Iris pigment epithelial cell (primary cell): ENCODE data around the gene MAP1S.

Source experiments
- DNase-seq: peaks from one replicate; pipeline ENCODE4 v3.0.0-alpha.2; 2011; ENCODE audit warnings: low read depth

MAP1S gene

DNA sequence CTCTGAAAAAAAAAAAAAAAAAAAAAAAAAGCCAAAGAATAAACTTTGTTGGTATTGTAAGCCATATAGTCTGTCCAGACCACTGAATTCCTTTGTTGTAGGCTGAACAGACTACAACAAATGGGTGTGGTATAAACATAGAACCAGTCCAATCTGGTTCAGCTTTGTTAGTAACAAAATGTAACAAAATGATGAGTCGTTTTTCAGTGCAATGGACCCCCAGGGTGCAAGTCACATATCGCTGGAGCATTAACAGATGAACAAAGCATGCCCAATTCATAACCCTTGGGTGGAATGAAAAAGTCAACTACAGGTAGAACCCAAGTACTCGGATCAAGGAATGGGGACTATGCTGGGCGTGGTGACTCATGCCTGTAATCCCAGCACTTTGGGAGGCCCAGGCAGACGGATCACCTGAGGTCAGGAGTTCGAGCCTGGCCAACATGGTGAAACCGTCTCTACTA, 18.4 kb downstream of the MAP1S start:
- DNase-seq, result peak; percentile 37

DNA sequence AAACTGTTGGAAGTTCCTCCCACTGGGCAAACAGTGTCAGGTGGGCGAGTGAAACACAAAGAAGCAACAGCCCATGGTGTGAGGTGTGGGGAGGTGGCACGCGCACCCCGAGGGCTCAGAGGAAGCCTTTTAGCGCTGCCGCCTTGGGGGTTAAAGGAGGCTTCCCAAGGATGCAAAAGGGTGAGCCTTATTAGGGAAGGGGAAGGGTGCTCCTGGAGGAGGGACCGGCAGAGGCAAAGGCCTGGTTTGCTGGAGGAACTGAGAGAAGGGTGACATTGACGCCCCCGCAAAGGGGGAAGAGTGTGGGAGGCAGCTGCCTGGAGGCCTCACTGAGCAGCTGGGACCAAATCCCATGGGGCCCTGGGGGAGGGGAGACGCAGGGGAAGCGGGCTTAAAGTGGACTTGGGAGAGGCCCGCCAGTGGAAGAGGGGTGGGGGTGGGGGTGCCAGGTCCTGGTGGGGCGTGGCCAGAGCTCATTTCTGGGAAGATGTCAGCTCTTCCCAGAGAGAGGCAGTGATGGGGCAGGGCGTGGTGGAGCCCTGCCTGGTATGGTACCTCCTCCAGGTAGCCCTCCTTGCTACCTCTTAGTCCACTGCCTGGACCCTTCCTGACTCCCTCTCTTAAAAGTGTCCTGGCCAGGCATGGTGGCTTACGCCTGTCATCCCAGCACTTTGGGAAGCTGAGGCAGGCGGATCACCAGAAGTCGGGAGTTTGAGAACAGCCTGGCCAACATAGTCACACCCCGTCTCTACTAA, 20.0 kb downstream of the MAP1S start:
- DNase-seq, result no peak

DNA sequence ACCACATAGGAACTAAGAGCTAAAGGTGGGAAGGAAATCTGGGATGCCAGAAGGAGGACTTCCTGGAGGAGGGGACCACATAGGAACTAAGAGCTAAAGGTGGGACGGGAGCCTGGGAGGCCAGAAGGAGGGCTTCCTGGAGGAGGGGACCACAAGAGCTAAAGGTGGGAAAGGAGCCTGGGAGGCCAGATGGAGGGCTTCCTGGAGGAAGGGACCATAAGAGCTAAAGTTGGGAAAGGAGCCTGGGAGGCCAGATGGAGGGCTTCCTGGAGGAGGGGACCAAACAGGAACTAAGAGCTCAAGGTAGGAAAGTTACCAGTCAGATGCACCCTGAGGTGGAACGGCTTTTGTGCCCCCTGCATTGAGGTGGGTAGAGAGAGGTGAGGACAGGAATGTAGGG, 22.2 kb downstream of the MAP1S start:
- no peak for DNase-seq

DNA sequence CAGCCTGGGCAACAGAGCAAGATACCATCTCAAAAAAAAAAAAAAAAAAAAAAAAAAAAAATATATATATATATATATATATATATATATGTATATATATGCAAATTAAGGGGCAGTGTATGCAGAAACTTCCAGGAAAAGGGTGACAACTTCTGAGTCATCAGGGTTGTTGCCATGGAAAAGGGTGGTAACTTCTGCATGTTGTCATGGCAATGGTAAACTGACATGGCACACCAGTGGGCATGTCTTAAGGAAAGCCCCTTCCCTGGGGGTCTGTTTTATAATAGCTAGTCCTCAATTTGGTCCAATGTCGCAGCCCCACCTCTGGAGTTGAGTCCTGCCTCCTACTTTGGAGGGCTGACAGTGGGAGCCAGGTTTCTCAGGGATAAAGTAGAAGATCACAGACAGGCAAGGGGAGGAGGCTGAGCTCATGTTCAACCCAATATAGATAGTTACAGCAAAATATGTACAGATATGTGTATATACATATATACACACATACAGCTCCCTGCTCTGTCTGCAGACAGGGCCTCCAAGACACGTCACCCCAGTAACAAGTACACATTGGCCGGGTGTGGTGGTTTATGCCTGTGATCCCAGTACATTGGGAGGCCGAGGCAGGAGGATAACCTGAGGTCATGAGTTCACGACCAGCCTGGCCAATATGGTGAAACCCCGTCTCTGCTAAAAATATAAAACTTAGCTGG, 24.7 kb downstream of the MAP1S start:
- peak; percentile 30 for DNase-seq

DNA sequence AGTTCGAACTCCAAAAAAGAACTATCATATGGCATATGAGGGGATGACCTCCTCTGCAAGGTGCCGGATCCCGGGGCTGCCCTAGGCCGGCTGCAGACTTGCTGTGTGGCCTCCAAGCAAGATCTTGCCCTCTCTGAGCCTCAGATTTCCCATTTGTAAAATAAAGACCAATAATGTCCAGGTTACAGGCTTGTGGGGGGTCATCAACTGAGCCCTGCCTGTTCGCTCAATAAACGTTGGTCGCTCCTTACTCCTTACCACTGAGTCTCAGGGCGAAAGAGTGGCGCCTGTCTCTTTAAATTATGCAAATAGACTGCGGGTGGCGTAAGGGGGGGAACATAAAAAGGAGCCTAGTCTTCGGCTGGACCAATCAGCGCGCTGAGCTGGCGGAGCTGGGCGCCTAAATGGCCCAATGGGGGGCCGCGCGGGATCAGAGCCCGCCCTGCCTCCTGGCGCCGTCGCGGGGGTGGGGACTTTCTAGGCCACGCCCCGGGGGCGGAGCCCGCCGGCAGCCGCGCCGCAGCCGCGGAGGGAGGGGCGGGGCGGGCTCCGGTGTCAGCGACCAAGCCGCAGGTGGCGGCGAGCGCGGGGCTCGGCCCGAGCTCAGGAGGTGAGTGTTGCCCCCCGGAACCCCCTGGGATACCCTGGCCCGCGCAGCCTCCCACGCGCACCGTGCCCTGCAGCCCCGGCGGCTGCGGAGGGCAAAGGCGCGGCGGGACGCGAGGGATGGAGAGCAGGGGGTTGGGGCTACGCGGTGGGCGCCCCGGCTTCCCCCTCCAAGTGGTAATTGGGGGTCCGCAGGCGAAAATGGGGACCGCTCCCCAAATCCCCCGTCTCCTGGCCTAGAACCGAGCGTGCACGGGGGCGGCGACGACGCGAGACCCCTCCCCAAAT, 28.2 kb downstream of the MAP1S start:
- DNase-seq, result peak; percentile 91

DNA sequence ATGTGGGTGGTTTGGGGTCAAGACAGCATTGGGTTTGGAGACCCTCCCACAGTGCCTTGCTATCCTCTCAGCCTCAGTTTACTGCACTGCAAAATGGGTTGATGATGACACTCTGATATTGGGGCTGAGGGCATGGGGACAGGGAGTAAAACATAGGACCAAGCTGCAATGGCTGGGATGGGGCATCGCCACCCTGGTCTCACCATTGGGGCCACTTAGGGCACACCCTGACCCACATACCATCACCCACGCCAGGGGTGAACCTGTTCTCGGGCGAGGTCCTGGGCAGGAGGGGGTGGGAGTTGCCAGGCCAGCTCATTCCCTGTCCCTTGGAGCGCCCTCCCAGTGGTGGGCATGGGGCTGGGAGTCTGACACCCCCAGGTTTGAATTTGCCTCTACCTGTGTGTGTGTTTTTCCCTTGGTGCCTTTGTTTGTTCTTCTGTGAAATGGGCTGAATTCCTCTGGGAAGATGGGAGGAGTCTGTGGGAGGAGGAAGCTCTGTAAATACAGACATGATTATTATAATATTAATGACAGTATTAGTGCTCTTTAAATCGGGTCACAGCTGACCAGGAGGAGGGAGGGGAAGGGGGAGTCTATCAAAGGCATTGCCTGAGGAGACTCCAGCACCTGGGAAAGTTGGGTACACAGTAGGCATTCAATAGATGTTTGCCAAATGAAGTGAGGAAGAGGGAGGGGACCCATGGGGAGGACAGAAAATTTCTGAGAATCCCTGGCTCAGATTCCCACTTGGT, 29.8 kb downstream of the MAP1S start:
- no peak for DNase-seq

DNA sequence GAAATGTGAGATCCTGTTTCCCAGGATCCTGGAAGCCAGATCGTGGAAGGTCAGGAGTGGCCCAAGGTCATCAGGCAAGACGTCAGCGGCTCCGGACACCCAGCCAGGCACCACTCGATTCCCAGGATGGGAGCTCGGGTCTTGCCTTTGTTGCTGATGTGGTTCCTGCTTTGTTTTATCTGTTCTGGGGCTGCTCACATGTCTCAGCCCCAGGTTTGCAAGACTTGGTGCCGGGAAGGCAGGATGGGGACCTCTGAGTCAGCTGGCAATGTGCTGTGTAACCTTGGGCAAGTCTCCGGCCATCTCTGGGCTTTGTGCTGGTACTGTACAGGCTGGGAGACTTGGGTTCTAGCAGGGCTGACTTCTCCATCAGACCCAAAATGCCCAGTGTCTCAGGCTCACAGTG, 30.6 kb downstream of the MAP1S start:
- peak; percentile 34 for DNase-seq

DNA sequence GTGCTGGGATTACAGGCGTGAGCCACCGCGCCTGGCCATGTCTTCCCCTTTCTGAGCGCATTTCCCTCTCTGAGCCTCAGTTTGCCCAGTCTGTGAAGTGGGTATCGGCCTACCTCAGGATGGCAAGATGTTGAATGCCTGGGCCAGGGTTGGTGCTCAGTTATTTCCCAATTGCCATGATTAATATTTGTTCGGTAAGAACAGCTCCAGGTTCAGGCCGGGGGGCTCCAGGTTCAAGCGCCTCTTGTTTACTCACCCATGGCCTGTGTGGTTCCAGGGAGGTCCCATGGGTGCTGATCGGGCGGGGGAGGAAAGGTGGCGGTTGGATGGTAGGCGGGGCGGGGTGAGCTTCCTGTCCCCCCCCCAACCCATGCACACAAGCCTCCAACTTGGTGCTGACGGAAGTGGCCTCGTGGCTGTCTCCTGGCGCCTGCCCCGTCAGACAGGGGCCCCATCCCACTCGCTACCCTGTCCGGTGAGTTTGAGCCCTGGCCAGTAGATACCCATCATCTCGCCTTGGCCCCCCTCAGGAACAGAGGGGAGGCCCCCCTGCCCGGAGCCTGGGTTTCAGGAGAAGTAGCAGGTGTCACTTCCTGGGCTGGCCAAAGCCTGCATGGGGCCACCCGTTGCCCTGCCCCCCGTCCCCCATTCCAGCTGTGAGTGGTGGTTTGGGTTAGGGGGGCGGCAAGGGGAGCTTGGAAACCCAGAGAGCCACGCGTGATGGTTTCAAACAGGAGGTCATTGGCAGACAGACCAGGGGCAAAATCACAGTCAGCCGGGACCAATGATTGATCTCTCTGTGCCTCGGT, 32.0 kb downstream of the MAP1S start, which contains the start of gene FCHO1:
TSS of gene FCHO1 (plus strand) at position 375 of the 809 bp plus-strand sequence. CDS start 3,688 bp downstream, outside the sequence.
- DNase-seq, result no peak

DNA sequence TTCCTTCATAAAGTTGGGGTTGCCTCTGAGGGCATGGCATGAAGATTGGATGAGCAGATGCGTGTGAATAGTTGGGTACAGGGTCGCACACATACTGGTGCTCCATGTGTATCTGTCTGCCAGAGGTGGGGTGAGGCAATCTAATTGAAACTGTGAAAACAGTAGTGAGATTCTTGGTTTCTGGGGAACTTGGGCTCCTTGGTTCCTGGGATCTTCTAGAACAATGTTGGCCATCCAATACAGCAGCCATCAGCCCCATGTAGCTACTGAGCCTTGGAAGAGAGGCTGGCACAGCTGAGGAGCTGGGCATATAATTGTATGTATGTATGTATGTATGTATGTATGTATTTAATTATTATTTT, 32.6 kb downstream of the MAP1S start:
- DNase-seq, result no peak

DNA sequence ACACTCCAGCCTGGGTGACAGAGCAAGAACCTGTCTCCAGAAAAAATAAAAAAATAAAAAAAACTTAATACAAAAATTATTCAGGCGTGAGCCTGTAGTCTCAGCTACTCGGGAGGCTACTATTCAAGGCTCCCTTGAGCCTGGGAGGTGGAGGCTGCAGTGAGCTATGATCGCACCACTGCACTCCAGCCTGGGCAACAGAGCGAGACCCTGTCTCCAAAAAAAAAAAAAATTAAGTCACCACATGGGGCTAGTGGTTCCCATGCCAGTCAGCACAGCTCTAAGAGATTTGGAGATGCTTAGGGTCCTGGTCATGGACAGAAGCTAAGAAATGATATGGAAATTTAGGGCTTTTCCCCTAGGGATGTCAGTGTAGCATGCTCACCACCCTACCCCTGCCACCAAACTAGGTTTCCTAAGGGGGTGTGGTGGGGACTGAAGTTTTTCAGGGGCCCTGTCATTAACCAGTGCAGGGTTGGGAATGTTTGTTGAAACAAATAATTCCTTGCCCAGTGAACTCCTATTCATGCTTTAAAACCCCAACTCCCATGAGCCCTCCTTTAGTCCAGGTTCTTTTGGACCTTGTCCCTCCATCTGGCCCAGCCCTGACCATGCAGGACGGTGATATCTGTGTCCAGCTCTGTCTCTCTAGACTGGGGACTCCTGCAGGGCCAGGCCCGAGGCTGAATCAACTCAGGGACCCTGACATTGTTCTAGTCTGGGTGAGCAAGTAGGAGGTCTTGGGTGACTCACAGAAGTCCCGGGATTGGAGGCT, 33.8 kb downstream of the MAP1S start:
- no peak for DNase-seq

DNA sequence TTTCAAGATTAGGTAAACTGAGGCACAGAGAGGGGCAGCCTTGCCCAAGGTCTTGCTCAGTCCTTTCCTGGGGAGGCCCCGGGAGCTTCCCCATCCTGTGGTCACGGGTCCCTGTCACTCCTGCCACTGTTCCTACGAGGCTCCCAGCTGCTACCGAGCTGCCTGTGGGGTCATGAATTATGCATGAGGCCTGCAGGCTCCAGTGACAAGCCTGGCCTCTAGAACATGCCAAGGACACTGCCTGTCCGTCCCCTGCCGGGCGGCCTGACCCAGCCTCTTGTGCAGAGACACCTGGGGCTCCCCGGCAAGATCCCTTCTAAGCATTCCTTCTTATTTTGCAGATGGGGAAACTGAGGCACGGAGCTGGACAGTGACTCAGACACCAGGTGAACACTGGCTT, 34.7 kb downstream of the MAP1S start:
- DNase-seq, result no peak

DNA sequence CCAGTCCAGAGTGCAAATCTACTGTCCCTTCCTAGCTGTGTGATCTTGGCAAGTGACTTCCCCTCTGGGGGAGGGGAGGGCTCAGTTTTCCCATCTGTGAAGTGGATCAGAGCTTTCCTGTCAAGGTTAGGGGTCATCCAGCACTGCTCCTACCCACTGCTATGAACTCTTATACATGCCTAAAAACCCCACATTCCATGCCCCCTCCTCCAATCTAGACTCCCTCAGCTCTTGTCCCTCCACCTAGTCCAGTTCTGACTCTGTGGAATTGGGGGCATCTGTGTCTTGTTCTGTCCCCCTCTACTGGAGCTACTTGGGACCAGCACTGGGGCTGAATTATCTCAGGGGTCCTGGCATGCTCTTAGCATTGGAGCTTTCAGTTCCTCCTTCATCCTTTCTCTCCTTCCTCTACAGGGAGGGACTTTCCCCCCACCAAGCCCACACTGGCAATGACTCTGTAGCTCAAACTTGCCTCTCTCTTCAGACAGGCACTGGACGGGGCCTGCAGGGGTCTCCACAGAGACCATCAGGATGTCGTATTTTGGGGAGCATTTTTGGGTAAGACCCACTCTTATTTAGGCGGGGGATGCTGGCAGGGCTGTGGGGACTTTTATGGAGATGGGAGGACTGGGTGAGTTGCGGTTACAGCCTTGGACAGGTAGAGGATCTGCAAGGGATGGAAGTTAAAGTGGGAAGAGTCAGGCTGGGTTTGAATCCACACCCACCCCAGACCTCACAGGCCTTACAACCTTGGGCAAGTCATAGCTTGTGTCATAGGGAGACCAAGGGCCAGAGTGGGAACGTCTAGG, 35.6 kb downstream of the MAP1S start:
- no peak for DNase-seq

DNA sequence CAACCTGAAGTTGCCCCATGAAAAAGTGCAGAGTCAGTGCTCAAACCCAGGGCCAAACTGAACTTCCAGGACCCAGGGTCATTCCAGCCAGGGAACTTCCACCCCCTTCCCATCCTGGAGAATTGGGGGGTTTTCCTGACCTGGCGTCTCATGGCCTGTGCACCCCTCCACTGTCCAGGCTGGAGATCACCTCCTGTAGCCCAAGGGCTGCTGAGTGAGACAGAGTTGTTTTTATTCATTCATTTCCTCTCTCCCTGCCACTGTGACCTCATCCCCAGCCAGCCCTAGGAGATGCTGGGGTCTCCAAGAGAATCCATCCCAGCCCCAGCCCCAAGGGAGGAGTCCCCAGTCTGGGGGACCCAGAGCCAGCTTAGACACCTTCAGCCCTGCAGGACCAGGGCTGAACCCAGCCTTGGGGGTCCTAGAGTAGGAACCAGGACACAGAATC, 36.2 kb downstream of the MAP1S start:
- no peak for DNase-seq

DNA sequence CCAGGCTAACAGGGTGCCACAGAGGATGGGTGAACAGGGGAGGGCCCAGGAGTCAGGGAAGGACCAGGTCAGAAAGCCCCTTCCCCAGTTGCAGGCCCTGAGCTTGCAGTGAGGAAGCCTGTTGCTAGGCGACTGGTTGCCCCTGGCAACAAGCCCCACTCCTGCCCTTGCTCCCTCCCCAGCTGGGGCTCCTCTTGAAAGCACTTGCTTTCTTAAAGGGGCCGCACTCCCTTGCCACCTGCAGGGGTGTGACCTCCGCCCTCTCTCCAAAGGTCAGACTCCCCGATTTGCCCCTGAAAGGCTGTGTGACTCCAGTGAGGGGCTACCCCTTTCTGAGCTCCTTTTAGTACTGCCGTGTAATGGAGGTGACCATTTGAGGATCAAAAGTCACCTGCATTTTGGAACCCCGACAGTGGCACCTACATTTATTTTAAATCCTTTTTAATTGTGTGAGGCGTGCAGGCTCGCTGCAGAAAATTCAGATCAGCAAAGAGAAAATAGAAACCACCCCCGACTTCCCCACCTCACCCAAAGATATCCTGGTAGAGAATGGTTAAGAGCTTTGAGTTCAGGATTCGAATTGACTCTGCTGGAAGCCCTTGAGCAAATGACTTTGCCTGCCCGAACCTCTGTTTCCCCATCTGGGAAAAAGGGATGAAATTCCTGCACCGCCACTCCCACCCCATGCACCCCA, 36.8 kb downstream of the MAP1S start:
- peak; percentile 58 for DNase-seq

DNA sequence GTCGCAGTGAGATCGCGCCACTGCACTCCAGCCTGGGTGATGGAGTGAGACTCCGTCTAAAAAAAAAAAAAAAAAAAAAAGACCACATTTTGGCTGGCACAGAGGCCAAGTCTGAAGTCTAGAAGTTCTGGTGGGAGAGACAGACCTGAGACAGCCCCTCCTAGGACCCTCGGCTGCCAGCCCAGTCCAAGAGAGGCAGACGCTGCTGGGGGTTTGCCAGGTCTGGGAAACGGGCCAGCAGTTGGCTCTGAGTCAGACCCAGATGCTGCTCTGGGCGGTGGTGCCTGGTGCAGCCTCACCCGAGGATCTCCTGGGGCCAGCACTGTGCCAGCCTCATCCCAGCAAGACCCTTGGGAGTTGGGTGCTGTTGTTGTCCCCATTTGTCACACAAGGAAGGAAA, 37.8 kb downstream of the MAP1S start:
- DNase-seq, result peak; percentile 73

DNA sequence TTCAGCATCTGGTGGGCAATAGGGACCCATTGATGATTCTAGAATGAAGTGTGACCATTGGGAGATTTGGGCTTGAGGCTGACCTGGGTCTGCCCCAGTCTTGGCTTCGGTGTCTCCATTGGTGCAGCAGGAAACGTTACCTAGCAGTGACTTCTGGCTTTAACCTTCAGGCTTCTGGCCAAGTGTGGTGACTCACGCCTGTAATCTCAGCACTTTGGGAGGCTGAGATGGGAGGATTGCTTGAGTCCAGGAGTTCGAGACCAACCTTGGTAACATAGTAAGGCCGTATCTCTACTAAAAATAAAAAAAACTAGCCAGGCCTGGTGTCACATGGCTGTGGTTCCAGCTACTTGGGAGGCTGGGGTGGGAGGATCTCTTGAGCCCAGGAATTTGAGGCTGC, 39.2 kb downstream of the MAP1S start:
- DNase-seq, result no peak

DNA sequence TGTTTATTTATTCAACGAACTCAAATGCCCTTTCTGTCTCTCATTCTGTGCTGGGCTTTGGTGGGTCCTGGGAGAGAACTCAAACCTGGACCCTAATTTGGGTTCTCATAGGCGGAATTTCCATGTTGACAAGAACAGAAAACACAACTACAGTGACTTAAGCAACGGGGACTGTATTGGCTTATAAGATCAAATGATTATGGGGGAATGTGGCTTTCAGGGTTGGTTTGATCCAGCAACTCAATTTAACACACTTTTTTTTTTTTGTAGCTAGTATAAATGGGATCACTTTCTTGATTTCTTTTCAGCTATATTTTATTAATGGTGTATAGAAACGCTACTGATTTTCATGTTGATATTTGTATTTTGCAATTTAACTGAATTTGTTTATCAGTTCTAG, 41.9 kb downstream of the MAP1S start:
- DNase-seq, result no peak

DNA sequence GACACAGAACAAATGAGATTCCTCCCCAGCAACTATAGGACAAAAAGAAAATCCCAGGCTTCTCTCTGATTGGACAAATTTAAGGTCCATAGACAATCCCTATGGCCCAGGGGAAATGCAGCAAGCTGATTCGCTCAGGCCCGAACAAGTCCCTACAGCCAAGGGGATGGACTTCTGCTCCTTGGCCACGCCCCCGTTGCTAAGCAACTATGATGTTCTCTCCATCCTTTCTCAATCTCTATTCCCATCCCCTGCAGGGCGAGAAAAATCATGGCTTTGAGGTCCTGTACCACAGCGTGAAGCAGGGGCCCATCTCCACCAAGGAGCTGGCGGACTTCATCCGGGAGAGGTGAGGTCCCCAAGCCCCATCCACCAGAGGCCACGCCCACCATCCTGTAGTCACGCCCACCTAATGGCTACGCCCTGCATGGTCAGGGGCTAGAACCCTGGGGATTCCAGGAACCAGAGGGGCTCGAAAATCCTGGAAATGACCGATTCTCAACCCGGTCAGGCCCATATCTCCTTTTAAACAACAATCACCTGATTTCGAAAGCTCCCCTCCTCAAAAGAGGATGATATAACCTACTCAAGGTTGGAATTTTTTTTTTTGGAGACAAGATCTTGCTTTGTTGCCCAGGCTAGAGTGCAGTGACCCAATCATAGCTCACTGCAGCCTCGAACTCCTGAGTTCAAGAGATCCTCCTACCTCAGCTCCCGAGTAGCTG, 43.4 kb downstream of the MAP1S start:
- peak; percentile 92 for DNase-seq
